Osteoblast (primary cell): Measurements from ENCODE around the gene IGSF6. TPM values are rescaled to one million over a fixed set of nuclear protein-coding genes. Genes with fewer than 3 reads are reported as not detected.

ENCODE experiments used
- DNase-seq: peaks from one replicate; pipeline ENCODE4 v3.0.0; 2011; ENCODE audit warnings: low spot score, mixed read lengths; ENCODE audit not compliant: insufficient read length; ENCODE audit errors: missing footprints
- H2AFZ ChIP-seq: 2 replicates; pipeline ENCODE4 v1.6.0; 2011; ENCODE audit warnings: mild to moderate bottlenecking, low read length
- H3K27ac ChIP-seq: 2 replicates; pipeline ENCODE4 v1.5.1; 2011; ENCODE audit warnings: mild to moderate bottlenecking, low read depth, low read length, moderate library complexity
- H3K27me3 ChIP-seq: 2 replicates; pipeline ENCODE4 v1.6.0; 2012; ENCODE audit warnings: mild to moderate bottlenecking, control low read depth, inconsistent platforms, low read length, moderate library complexity; ENCODE audit not compliant: insufficient read depth
- H3K36me3 ChIP-seq: 2 replicates; pipeline ENCODE4 v1.5.1; 2011; ENCODE audit warnings: mild to moderate bottlenecking, low read length, control low read depth, moderate library complexity; ENCODE audit not compliant: insufficient read depth
- H3K4me1 ChIP-seq: 2 replicates; pipeline ENCODE4 v1.5.1; 2011; ENCODE audit warnings: mild to moderate bottlenecking, low read length, control low read depth, moderate library complexity; ENCODE audit not compliant: insufficient read depth
- H3K4me2 ChIP-seq: 2 replicates; pipeline ENCODE4 v1.6.0; 2011; ENCODE audit warnings: mild to moderate bottlenecking, low read length; ENCODE audit not compliant: insufficient read depth
- H3K4me3 ChIP-seq: fragments of 200-600 bp; sonication (generic); 3 replicates; pipeline ENCODE4 v1.5.1; 2012; ENCODE audit warnings: mild to moderate bottlenecking, low read length, inconsistent platforms; ENCODE audit not compliant: insufficient read depth
- H3K79me2 ChIP-seq: 2 replicates; pipeline ENCODE4 v1.6.0; 2012; ENCODE audit warnings: mild to moderate bottlenecking, low read length, control low read depth, inconsistent platforms; ENCODE audit not compliant: insufficient read depth
- H3K9me3 ChIP-seq: 2 replicates; pipeline ENCODE4 v1.5.1; 2011; ENCODE audit warnings: low read depth, low read length, control low read depth
- H4K20me1 ChIP-seq: 2 replicates; pipeline ENCODE4 v1.6.0; 2012; ENCODE audit warnings: mild to moderate bottlenecking, low read length, control low read depth; ENCODE audit not compliant: insufficient read depth
- total RNA-seq: library from RNA; depleted of rRNA; stranded (reverse); fragments of >200 nt; gene quantifications from 2 replicates; pipeline ENCODE4 v1.2.3, GENCODE V29; 2012
- TF ChIP-seq, protein P1 (sequence below): IDR thresholded peaks from 2 replicates; pipeline ENCODE4 v1.5.1; 2011; ENCODE audit warnings: mild to moderate bottlenecking, low read depth, low read length, moderate library complexity; ENCODE audit errors: extremely low read depth

IGSF6 gene
- total RNA-seq, 1 donor: 0.36 TPM

DNA sequence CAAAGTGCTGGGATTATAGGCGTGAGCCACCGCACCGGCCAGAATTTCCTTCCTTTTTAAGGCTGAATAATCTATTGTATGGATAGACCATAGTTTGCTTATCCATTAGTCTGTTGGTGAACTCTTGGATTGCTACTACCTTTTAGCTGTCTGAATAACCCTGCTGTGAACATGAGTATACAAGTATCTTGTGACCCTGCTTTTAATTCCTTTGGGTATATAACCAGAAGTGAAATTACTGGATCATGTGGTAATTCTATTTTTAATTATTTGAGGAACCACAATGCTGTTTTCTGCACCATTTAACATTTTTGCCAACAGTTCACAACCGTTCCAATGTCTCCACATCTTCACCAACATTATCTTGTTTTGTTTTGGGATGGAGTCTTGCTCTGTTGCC is 6.7 kb upstream of the IGSF6 start:
- no peak overlapping the region for H3K4me2 ChIP-seq
- no peak for DNase-seq
- no peaks in the 10 kb centered on the region for H3K4me1 ChIP-seq
- H3K27me3 ChIP-seq: peaks cover 11% of the 10 kb centered on the region
- peaks cover 12% of the 10 kb centered on the region for H3K36me3 ChIP-seq
- TF ChIP-seq, protein P1, sequence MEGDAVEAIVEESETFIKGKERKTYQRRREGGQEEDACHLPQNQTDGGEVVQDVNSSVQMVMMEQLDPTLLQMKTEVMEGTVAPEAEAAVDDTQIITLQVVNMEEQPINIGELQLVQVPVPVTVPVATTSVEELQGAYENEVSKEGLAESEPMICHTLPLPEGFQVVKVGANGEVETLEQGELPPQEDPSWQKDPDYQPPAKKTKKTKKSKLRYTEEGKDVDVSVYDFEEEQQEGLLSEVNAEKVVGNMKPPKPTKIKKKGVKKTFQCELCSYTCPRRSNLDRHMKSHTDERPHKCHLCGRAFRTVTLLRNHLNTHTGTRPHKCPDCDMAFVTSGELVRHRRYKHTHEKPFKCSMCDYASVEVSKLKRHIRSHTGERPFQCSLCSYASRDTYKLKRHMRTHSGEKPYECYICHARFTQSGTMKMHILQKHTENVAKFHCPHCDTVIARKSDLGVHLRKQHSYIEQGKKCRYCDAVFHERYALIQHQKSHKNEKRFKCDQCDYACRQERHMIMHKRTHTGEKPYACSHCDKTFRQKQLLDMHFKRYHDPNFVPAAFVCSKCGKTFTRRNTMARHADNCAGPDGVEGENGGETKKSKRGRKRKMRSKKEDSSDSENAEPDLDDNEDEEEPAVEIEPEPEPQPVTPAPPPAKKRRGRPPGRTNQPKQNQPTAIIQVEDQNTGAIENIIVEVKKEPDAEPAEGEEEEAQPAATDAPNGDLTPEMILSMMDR: no peak
- H3K4me3 ChIP-seq: no peak overlapping the region
- H3K27ac ChIP-seq: no peak overlapping the region
- H3K9me3 ChIP-seq: no peaks in the 10 kb centered on the region
- H3K79me2 ChIP-seq: peaks cover 6% of the 10 kb centered on the region
- H4K20me1 ChIP-seq: peaks cover 9% of the 10 kb centered on the region
- H2AFZ ChIP-seq: no peak overlapping the region

DNA sequence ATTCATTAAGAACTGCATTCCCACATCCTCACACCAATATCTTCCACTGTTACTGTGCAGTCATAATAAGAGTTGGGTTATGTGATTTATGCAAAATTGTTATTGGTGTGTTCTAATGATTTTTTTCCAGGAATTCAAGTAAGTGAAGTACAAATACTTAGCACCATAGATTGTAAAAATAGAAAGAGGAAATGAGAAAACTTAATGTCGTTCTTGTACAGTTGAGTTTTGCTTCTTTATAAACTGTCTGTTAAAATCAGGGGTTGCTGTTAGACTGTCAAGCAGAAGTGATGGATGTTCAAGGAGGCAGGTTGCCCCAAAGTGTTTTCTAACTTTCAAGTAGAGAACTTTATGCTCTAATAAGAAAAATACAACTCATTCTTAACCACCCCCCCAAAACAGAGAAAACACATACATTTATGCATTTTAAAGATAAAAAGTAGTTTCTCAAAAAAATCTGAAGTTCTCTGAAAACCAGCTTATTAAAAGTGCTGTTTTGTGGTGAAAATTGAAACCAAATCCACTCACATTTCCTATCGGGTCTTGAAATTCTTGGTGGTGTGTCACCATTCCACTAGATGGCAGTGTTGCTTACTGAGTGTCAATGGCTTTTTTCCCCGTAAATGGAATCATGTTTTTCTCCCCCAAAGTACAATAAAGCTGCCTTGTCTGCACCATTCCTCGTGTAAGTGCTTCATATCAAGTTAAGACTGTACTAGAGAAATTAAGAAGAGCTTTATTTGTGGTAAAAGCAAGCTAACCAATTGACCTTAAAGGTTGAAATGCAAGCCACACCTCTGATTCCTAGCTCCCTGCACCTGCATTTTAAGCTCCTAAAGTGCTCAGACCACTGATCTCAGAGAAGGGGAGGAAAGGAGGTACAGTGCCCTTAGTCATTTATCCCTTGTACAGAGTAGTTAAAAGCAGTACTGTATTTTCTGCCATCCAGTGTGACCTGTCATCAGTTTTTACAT is 4.7 kb upstream of the IGSF6 start:
- Histone ChIP-seq H3K79me2 (peaks cover 16% of the 10 kb centered on the region), H3K9me3 (no peaks in the 10 kb centered on the region), H3K27ac (no peak overlapping the region), H3K4me3 (no peak overlapping the region), H2AFZ (no peak overlapping the region), H3K27me3 (no peaks in the 10 kb centered on the region), H4K20me1 (peaks cover 9% of the 10 kb centered on the region), H3K4me1 (no peaks in the 10 kb centered on the region), H3K36me3 (peaks cover 12% of the 10 kb centered on the region), H3K4me2 (no peak overlapping the region)
- TF ChIP-seq, protein P1: peak; percentile 89
- peak; percentile 90 for DNase-seq

DNA sequence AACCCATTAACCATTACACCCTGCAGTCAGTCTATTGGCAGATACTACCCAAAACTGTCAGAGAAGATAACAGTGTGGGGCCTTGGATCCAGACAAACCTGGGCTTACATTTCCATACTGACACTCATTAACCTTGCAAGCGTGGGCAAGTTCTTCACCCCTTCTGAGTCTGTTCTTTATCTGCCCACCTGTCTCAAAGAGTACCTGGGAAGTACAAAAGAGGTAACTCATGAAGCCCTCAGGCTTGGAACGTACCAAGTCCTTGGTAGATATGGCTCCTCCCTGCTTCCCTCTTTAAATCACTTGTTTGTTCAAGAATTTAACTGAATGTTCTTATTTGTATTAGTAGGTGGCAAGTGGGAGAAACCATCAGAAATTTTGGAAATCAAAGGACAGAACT is 2.5 kb upstream of the IGSF6 start:
- Histone ChIP-seq H3K27me3 (no peaks in the 10 kb centered on the region), H3K4me1 (no peaks in the 10 kb centered on the region), H3K4me3 (no peak overlapping the region), H3K4me2 (no peak overlapping the region), H3K79me2 (peaks cover 25% of the 10 kb centered on the region), H4K20me1 (peaks cover 6% of the 10 kb centered on the region), H3K27ac (no peak overlapping the region), H2AFZ (no peak overlapping the region), H3K9me3 (no peaks in the 10 kb centered on the region), H3K36me3 (peaks cover 12% of the 10 kb centered on the region)
- no peak for DNase-seq
- TF ChIP-seq, protein P1: no peak

DNA sequence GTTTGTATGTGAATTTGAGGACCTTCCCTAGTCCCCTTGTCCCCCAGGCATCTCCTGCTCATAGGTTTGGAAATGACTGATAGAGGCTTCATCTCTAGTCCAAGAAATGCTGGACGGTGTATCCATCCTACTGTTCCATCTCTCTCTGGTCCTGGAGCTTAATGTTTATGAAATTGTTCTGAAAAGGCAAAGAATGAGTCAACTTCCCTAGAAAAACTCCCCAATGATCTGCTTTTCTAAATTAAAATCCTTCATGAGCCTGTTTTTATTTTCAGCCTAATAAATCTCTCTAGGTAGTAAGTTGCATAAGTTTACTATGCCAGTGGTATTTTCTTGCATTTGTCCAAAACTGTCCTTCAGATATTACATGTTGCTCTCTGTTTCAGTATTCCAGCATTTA is 2.1 kb upstream of the IGSF6 start:
- H3K27me3 ChIP-seq: no peaks in the 10 kb centered on the region
- no peak overlapping the region for H2AFZ ChIP-seq
- H3K9me3 ChIP-seq: no peaks in the 10 kb centered on the region
- no peak overlapping the region for H3K4me3 ChIP-seq
- TF ChIP-seq, protein P1: no peak
- no peaks in the 10 kb centered on the region for H3K4me1 ChIP-seq
- DNase-seq: no peak
- H3K36me3 ChIP-seq: peaks cover 12% of the 10 kb centered on the region
- peaks cover 6% of the 10 kb centered on the region for H4K20me1 ChIP-seq
- H3K79me2 ChIP-seq: peaks cover 28% of the 10 kb centered on the region
- H3K4me2 ChIP-seq: no peak overlapping the region
- H3K27ac ChIP-seq: no peak overlapping the region
